ENCODE measurements around the gene CSNK2A1.
A peak's percentile ranks its signal among the peaks of the same experiment; 100 is the strongest.
"Not testable (repeated sequence)": the region's sequence is repeated elsewhere in the genome, so short reads cannot be mapped to it uniquely, and the experiment has no call there.

Gene CSNK2A1

DNA sequence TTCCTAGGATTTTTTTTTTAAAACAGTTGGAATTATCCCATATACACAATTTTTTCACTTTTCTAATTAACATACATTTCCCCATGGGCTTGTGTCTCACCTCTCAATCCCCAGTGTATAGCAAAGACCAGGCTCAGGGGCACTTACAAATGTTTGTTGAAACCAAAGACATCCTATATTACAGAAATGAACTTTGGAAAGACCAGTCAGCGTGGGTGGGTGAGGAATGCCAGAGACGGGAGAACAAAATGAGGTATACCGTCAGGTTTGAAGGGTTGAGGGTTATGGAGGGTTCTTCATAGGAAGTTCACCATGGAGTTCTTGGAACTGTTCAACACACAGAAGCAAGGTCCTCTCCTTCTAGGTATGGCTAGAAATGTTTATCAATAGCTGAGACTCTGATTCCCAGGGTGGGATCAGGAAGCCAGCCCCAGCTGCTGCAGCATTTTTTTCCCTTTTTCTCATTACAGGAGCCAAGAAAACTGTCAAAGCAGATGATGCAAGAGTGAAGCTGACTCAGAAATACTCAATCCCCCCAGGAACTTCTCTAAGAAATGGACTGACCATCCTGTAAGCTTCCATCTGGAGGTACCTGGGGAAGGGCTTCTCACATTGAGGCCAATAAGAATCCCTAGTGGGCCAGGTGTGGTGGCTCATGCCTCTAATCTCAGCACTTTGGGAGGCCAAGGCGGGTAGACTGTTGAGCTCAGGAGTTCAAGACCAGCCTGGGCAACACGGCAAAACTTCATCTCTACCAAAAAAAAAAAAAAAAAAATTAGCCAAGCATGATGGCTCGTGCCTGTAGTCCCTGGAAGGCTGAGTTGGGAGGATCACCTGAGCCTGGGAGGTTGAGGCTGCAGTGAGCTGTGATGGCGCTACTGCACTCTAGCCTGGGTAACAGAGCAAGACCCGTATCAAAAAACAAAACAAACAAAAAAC lies 65.3 kb downstream of the CSNK2A1 start:
- Mint-ChIP-seq H3K4me3 (no peak overlapping the region), H3K27ac (peak overlapping the region; percentile 79), H3K4me1 (peaks cover 49% of the 10 kb centered on the region), H3K9me3 (no peaks in the 10 kb centered on the region), H3K27me3 (no peaks in the 10 kb centered on the region), H3K36me3 (peaks cover 49% of the 10 kb centered on the region)
- CTCF ChIA-PET = interaction anchor here (0.7 to 5.6 kb wide), 13 partner anchors 16 to 261 kb away, joined by 3 to 51 read pairs (median 4); partner anchors contain the start of gene TBC1D20
- no peak for DNase-seq

DNA sequence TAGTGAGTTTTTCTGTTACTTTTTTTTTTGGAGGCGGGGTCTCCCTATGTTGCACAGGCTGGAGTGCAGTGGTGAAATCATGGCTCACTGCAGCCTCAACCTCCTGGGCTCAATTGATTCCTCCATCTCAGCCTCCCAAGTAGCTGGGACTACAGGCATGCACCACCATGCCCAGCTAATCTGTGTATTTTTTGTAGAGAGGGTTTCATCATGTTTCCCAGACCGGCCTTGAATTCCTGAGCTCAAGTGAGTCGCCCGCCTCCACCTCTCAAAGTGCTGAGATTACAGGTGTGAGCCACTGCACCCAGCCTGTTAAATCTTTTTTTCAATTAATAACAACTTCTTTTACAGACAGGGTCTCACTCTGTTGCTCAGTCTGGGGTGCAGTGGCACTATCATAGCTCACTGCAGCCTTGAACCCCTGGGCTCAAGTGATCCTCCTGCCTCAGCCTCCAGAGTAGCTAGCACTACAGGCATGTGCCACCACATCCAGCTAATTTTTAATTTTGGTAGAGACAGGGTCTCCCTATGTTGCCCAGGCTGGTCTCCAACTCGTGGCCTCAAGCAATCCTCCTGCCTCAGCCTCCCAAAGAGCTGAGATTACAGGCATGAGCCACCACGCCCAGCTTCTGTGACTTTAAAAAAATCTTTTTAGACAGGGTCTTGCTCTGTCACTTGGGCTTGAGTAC lies 66.9 kb downstream of the CSNK2A1 start:
- not testable (repeated sequence) for H3K27ac Mint-ChIP-seq, DNase-seq, H3K9me3 Mint-ChIP-seq, H3K4me3 Mint-ChIP-seq, H3K27me3 Mint-ChIP-seq
- Mint-ChIP-seq H3K4me1 (peaks cover 38% of the 10 kb centered on the region), H3K36me3 (peaks cover 42% of the 10 kb centered on the region)
- CTCF ChIA-PET = interaction anchor here (0.7 to 2.5 kb wide), 7 partner anchors 11 to 121 kb away, joined by 3 to 10 read pairs (median 4); no protein-coding TSS in a partner anchor

GRCh38 chr20:475463-476357 lies 67.9 kb downstream of the CSNK2A1 start:
- peaks cover 4% of the 10 kb centered on the region for H3K27me3 Mint-ChIP-seq
- CTCF ChIA-PET = interaction anchor here (1.6 to 2.5 kb wide), 2 partner anchors 37 to 120 kb away, joined by 3 to 9 read pairs; no protein-coding TSS in a partner anchor
- H3K9me3 Mint-ChIP-seq = peaks cover 5% of the 10 kb centered on the region
- H3K36me3 Mint-ChIP-seq = peaks cover 40% of the 10 kb centered on the region
- H3K27ac Mint-ChIP-seq = no peak overlapping the region
- H3K4me3 Mint-ChIP-seq = no peak overlapping the region
- DNase-seq = no peak
- H3K4me1 Mint-ChIP-seq = peaks cover 28% of the 10 kb centered on the region

GRCh38 chr20:474581-474980 lies 69.0 kb downstream of the CSNK2A1 start:
- CTCF ChIA-PET = no interaction called here
- H3K4me1 Mint-ChIP-seq = peaks cover 17% of the 10 kb centered on the region
- peaks cover 5% of the 10 kb centered on the region for H3K27me3 Mint-ChIP-seq
- DNase-seq = no peak
- peaks cover 37% of the 10 kb centered on the region for H3K36me3 Mint-ChIP-seq
- peaks cover 17% of the 10 kb centered on the region for H3K9me3 Mint-ChIP-seq
- H3K4me3 Mint-ChIP-seq = no peak overlapping the region
- no peak overlapping the region for H3K27ac Mint-ChIP-seq

DNA sequence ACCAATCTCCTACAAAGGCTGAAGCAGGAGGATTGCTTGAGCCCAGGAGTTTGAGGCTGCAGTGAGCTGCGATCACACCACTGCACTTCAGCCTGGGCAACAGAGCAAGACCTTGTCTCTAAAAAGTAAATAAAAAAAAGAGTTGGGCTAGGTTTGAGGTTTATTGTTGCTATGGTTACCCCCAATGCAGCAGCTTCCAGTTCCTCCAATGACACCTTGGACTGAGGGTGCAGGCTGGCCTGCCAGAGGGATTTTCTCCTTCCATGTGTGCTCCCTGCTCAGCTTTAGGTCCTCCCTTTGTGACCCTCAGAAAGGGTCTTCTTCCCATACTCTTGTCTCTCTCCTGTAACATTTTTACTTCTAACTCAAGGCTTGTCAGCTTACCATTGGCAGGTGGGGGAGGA lies 70.7 kb downstream of the CSNK2A1 start:
- Mint-ChIP-seq H3K4me1 (peaks cover 3% of the 10 kb centered on the region), H3K9me3 (peaks cover 29% of the 10 kb centered on the region), H3K4me3 (no peak overlapping the region), H3K36me3 (peaks cover 25% of the 10 kb centered on the region), H3K27me3 (peaks cover 10% of the 10 kb centered on the region), H3K27ac (no peak overlapping the region)
- DNase-seq = no peak
- CTCF ChIA-PET = interaction anchor here (1.2 kb wide), 1 partner anchor 118 kb away, joined by 3 read pairs; no protein-coding TSS in a partner anchor

- peaks cover 25% of the 10 kb centered on the region for H3K36me3 Mint-ChIP-seq
- H3K4me3 Mint-ChIP-seq = no peak overlapping the region
- DNase-seq = no peak
- peaks cover 2% of the 10 kb centered on the region for H3K4me1 Mint-ChIP-seq
- H3K27ac Mint-ChIP-seq = no peak overlapping the region
- CTCF ChIA-PET = interaction anchor here (0.6 to 0.8 kb wide), 2 partner anchors 12 to 116 kb away, joined by 3 to 4 read pairs; no protein-coding TSS in a partner anchor
- peaks cover 33% of the 10 kb centered on the region for H3K9me3 Mint-ChIP-seq
- peaks cover 10% of the 10 kb centered on the region for H3K27me3 Mint-ChIP-seq
Measured at GRCh38 chr20:472137-472846, 71.3 kb downstream of the CSNK2A1 start.

DNA sequence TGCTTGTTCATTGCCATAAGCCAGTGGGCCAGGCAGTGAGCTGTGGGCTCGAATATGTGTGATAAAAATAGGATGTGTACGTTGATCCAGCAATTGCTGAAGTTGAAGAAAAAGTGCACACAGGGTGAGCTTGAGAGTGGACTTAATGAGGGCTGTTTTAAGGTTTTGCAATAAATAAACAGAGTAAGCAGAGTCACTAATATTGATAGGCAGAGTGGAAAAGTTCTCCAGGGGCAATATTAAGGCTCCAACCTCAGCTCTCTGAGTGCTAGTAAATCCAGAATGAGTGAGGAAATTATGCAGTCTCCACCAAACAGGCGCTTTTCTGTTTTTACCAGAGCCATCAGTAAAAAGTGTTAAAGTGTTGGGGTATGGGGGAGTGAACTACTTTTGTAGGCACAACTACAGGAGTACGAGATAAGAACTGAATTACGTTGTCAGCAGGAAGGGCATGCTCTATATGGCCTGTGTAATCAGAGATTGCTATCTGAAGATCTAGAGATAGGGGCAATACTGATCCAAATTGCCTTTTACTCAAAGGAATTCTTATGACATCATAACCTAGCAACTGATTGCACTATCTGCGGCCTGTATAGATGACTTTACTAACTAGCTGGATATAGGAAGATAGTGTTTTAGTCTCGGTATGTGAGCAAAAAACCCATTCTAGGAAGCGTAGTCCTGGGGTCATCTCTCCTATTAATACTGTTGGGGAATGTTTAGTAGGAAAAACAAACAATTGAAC lies 73.7 kb downstream of the CSNK2A1 start:
- H3K27me3 Mint-ChIP-seq = peaks cover 14% of the 10 kb centered on the region
- H3K9me3 Mint-ChIP-seq = peaks cover 34% of the 10 kb centered on the region
- CTCF ChIA-PET = no interaction called here
- H3K4me3 Mint-ChIP-seq = no peak overlapping the region
- peaks cover 22% of the 10 kb centered on the region for H3K36me3 Mint-ChIP-seq
- no peak overlapping the region for H3K27ac Mint-ChIP-seq
- DNase-seq = no peak
- peaks cover 2% of the 10 kb centered on the region for H3K4me1 Mint-ChIP-seq

DNA sequence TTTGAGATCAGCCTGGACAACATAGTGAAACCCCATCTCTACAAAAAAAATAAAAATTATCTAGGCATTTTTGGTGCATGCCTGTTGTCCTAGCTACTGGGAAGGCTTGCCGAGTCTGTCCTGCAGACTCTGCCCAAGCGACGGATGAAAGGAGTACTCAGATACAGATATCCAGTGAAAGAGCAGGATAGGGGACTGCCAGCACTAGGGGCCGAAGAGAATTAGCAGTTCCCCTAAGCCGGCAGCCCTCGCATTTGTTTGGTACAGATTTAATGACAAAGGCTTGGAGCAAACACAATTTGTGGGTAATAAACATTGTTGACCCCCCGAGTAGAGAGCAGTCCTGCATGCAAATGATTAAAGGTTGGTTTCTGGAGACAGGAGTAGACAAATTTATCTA lies 75.8 kb downstream of the CSNK2A1 start:
- H3K27me3 Mint-ChIP-seq = peaks cover 12% of the 10 kb centered on the region
- CTCF ChIA-PET = no interaction called here
- DNase-seq = no peak
- peaks cover 34% of the 10 kb centered on the region for H3K9me3 Mint-ChIP-seq
- peaks cover 11% of the 10 kb centered on the region for H3K36me3 Mint-ChIP-seq
- H3K4me1 Mint-ChIP-seq = peaks cover 6% of the 10 kb centered on the region
- no peak overlapping the region for H3K4me3 Mint-ChIP-seq
- H3K27ac Mint-ChIP-seq = no peak overlapping the region

DNA sequence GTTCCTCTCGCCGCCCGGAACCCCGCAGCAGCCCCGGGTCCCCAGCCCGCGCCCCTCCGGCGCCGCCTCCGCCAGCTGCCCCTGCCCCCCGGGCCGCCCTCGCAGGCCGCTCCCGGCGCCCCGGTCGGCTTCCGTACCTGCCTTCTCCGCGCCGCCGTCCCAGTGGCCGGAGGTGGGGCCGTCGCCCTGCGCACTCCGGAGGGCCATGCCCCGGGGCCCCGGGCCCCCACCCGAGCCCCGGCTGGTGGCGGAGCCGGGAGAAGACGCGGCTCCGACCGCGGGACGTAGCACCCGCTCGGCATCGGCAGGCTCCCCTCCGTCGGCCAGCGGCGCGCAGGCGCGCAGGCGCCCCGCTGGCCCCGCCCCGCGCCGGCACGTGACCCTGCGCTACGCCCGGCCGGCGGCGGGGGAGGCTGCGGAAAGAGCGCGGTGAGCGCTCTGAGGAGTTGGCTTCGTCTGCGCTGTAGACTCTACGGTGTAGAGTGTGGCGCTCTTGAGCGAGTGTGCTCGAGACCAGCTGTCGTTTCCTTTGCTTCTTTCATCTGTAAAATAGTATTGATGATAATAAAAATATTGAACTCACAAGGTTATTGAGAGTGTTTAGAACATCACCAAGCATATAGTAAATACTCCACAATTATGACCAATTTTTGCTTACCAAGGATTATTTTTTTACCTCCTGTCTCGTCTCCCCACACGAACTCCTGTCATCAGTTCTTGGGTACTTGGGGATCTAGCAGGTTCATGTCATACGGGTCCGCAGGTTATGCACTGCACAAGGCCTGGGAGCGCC lies 81.2 kb downstream of the CSNK2A1 start, which contains the start of gene TBC1D20:
Gene TBC1D20 (minus strand): TSS at position 335 of the 793 bp plus-strand sequence. CDS start 128 bp downstream, at position 207.
- Mint-ChIP-seq H3K27ac (peak within 1 kb of the TSS; percentile 95), H3K27me3 (peaks cover 4% of the 10 kb centered on the region), H3K36me3 (peaks cover 9% of the 10 kb centered on the region), H3K4me1 (peaks cover 44% of the 10 kb centered on the region), H3K9me3 (peaks cover 2% of the 10 kb centered on the region), H3K4me3 (peak within 1 kb of the TSS; percentile 89)
- peak; percentile 87 for DNase-seq
- CTCF ChIA-PET = interaction anchor here (1.0 to 1.3 kb wide), 3 partner anchors 17 to 100 kb away, joined by 3 to 5 read pairs (median 3); no protein-coding TSS in a partner anchor

DNA sequence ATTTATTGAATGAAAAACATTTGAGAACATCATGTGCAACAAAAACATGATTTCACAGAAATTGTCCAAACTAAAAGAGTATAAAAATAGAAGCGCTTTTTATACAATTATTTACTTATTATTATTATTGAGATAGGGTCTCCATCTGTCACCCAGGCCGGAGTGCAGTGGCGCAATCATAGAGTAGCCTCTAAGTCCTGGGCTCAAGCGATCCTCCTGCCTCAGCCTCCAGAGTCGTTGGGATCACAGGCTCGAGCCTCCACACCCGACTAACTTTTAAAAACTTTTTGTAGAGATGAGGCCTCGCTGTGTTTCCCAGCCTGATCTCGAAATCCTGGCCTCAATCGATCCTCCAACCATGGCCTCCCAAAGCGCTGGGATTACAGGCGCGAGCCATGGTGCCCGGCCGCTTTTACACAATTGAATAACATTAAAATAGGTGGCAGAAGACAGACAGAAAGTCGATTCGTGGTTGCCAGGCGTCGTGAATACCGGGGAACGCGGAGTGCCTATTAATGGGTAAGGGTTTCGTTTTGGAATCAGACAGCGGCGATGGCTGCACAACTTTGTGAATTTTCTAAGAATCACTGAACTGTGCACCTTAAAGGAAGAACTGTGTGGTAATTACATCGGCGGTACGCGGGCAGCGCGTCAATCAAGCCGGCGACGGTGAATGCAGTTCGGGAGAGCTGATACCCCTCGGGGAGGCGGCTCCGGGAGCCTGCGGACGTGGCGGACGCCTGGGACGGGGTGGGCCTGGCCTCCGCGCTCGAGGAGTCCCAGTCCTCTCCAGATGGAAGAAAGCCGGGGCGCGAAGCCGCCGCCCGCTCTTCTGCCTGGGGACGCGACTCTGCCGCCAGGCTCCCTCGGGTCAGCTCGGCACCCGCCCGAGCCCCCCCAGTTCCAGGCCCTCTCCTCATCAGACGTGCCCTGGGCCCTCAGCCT lies 82.1 kb downstream of the CSNK2A1 start:
- Mint-ChIP-seq H3K9me3 (no peaks in the 10 kb centered on the region), H3K4me1 (peaks cover 46% of the 10 kb centered on the region), H3K4me3 (peak overlapping the region; percentile 89), H3K27ac (peak overlapping the region; percentile 95), H3K36me3 (peaks cover 7% of the 10 kb centered on the region), H3K27me3 (peaks cover under 1% of the 10 kb centered on the region)
- DNase-seq = peak; percentile 74
- CTCF ChIA-PET = interaction anchor here (1.0 to 1.7 kb wide), 4 partner anchors 10 to 23 kb away, joined by 3 to 5 read pairs (median 4); no protein-coding TSS in a partner anchor

GRCh38 chr20:460707-461106 lies 82.9 kb downstream of the CSNK2A1 start:
- H3K4me3 Mint-ChIP-seq = peak overlapping the region; percentile 89
- peaks cover 9% of the 10 kb centered on the region for H3K36me3 Mint-ChIP-seq
- H3K27me3 Mint-ChIP-seq = no peaks in the 10 kb centered on the region
- CTCF ChIA-PET = interaction anchor here (0.6 to 1.7 kb wide), 3 partner anchors 11 to 22 kb away, joined by 3 to 4 read pairs (median 4); no protein-coding TSS in a partner anchor
- H3K9me3 Mint-ChIP-seq = no peaks in the 10 kb centered on the region
- H3K4me1 Mint-ChIP-seq = peaks cover 46% of the 10 kb centered on the region
- no peak for DNase-seq
- peak overlapping the region; percentile 28 for H3K27ac Mint-ChIP-seq
